B cell (primary cell): ENCODE measurements around the gene LAMB1. TPM values are rescaled to one million over a fixed set of nuclear protein-coding genes. Genes with fewer than 3 reads are reported as not detected.

Experiments used
- ATAC-seq: fragments of 200-7000 bp; cut with Tn5 transposase; one replicate; pipeline ENCODE4 v1.10.0; 2021; ENCODE audit warnings: low read depth, mild to moderate bottlenecking, moderate number of reproducible peaks, moderate library complexity
- CTCF ChIA-PET: fragments of 350-600 bp; sonication (Branson Sonifier 250); formaldehyde crosslinking; loops from one replicate; lab custom pipeline; 2021; ENCODE audit warnings: antibody characterized with exemption, inconsistent platforms; lab: Charles Lee
- POLR2A ChIA-PET: fragments of 350-600 bp; sonication (Branson Sonifier 250); formaldehyde crosslinking; loops from one replicate; lab custom pipeline; 2021; ENCODE audit warnings: antibody characterized with exemption; lab: Charles Lee
- DNase-seq: peaks from one replicate; pipeline ENCODE4 v3.0.0; 2013
- H2AFZ ChIP-seq: 2 replicates; pipeline ENCODE4 v1.6.1; 2012; ENCODE audit warnings: mild to moderate bottlenecking, low read depth, low read length; ENCODE audit not compliant: insufficient read depth, poor library complexity, severe bottlenecking
- H3K27ac ChIP-seq, 2 donors: 1 replicate in 1 of 2; 2 replicates in 1 of 2; pipeline ENCODE4 v1.5.1; 2012 to 2013; ENCODE audit warnings: low read length in 2 of 2, mild to moderate bottlenecking in 2 of 2, moderate library complexity in 1 of 2
- H3K27me3 ChIP-seq, 4 experiments: fragments of 200-600 bp in 1 of 4; sonication (generic) in 1 of 4; replicated peaks in 1 of 4; 1 replicate in 2 of 4; 2 replicates in 2 of 4; pipeline versions ENCODE4 v1.6.1 to v1.7.0; 2013 to 2016; ENCODE audit warnings: low read length in 3 of 4, mild to moderate bottlenecking in 2 of 4, mixed read lengths in 1 of 4, moderate library complexity in 1 of 4; ENCODE audit not compliant: insufficient read depth in 4 of 4, control insufficient read depth in 3 of 4; ENCODE audit errors: control extremely low read depth in 1 of 4
- H3K36me3 ChIP-seq, 2 experiments: replicated peaks in 1 of 2; 1 replicate in 1 of 2; 2 replicates in 1 of 2; pipeline versions ENCODE4 v1.6.1 to v1.7.1; 2013; ENCODE audit warnings: low read length in 1 of 2; ENCODE audit not compliant: insufficient read depth in 2 of 2, control insufficient read depth in 1 of 2; ENCODE audit errors: control extremely low read depth in 1 of 2, extremely low read depth in 1 of 2
- H3K4me1 ChIP-seq, 2 donors: fragments of 200-600 bp in 1 of 2; sonication (generic) in 1 of 2; 1 replicate in 1 of 2; 2 replicates in 1 of 2; pipeline versions ENCODE4 v1.5.1 to v1.6.1; 2013 to 2017; ENCODE audit warnings: low read length in 2 of 2; ENCODE audit not compliant: control insufficient read depth in 2 of 2, insufficient read depth in 2 of 2
- H3K4me2 ChIP-seq: replicated peaks from 2 replicates; pipeline ENCODE3; 2012; ENCODE audit warnings: mild to moderate bottlenecking, low read depth, low read length; ENCODE audit not compliant: poor library complexity, severe bottlenecking
- H3K4me3 ChIP-seq, 5 experiments: fragments of 200-600 bp in 1 of 5; sonication (generic) in 1 of 5; 1 replicate in 3 of 5; 2 replicates in 2 of 5; pipeline versions ENCODE4 v1.5.1 to v1.7.0; 2011 to 2016; ENCODE audit warnings: low read length in 4 of 5, mild to moderate bottlenecking in 4 of 5, low read depth in 2 of 5, control low read depth in 1 of 5, moderate library complexity in 1 of 5; ENCODE audit not compliant: insufficient read depth in 1 of 5; ENCODE audit errors: control extremely low read depth in 1 of 5, extremely low read depth in 1 of 5
- H3K79me2 ChIP-seq: fragments of 200-600 bp; sonication (generic); one replicate; pipeline ENCODE4 v1.6.0; 2016; ENCODE audit warnings: low read length; ENCODE audit not compliant: control insufficient read depth, insufficient read depth
- H3K9ac ChIP-seq: fragments of 200-600 bp; sonication (generic); 2 replicates; pipeline ENCODE4 v1.6.1; 2017; ENCODE audit warnings: mild to moderate bottlenecking, low read length, moderate library complexity
- H3K9me3 ChIP-seq, 3 donors: one replicate each; pipeline versions ENCODE4 v1.6.1 to v1.7.1; 2013; ENCODE audit warnings: low read length in 2 of 3; ENCODE audit not compliant: control insufficient read depth in 2 of 3, insufficient read depth in 1 of 3; ENCODE audit errors: control extremely low read depth in 1 of 3
- H4K20me1 ChIP-seq: 2 replicates; pipeline ENCODE4 v1.6.0; 2012; ENCODE audit warnings: mild to moderate bottlenecking, low read length; ENCODE audit not compliant: insufficient read depth, control insufficient read depth, poor library complexity, severe bottlenecking
- H3K27ac Mint-ChIP-seq: one replicate; pipeline ENCODE4 v1.8.0; 2021; ENCODE audit warnings: mixed read lengths
- H3K27me3 Mint-ChIP-seq: one replicate; pipeline ENCODE4 v1.8.0; 2021; ENCODE audit warnings: mixed read lengths
- H3K4me1 Mint-ChIP-seq: one replicate; pipeline ENCODE4 v1.8.0; 2021; ENCODE audit warnings: mixed read lengths
- H3K4me3 Mint-ChIP-seq: one replicate; pipeline ENCODE4 v1.8.0; 2021; ENCODE audit warnings: mixed read lengths
- H3K9me3 Mint-ChIP-seq: one replicate; pipeline ENCODE4 v1.8.0; 2022; ENCODE audit warnings: mixed read lengths; ENCODE audit not compliant: insufficient read depth
- CTCF ChIP-seq: fragments of 200-600 bp; IDR thresholded peaks from one replicate; pipeline ENCODE4 v1.8.0; 2022; ENCODE audit warnings: antibody characterized with exemption, mild to moderate bottlenecking
- EZH2 ChIP-seq: IDR thresholded peaks from 2 replicates; pipeline ENCODE4 v1.6.1; 2012; ENCODE audit warnings: borderline replicate concordance, low read depth, mild to moderate bottlenecking, moderate library complexity, low read length; ENCODE audit not compliant: insufficient read depth, poor library complexity, severe bottlenecking
- WGBS: methylation state at CpG from one replicate; pipeline ENCODE4 v1.1.5; 2013; ENCODE audit warnings: missing lambda C conversion rate; ENCODE audit not compliant: insufficient coverage; 5-methylcytosine and 5-hydroxymethylcytosine counted together
- intact Hi-C: fragments of 100-400 bp; cut with micrococcal nuclease; formaldehyde crosslinking; loops from one replicate; pipeline ENCODE4 v1.10.0; 2022
- polyA plus RNA-seq: library from polyadenylated mRNA; depleted of rRNA; stranded (reverse); fragments of >200 nt; gene quantifications from 2 replicates; pipeline ENCODE4 v1.2.3, GENCODE V29; 2012
- total RNA-seq, 2 donors: library from RNA; stranded (reverse); fragments of 120-200 nt in 1 of 2; gene quantifications; 1 replicate in 1 of 2; 2 replicates in 1 of 2; pipeline versions ENCODE4 v1.2.3 to v1.2.4, GENCODE V29; 2013 to 2022

Gene LAMB1
- total and polyA plus RNA-seq, 2 donors (not counting 1 experiment from before 2014, with no cell fraction given), result not detected

DNA sequence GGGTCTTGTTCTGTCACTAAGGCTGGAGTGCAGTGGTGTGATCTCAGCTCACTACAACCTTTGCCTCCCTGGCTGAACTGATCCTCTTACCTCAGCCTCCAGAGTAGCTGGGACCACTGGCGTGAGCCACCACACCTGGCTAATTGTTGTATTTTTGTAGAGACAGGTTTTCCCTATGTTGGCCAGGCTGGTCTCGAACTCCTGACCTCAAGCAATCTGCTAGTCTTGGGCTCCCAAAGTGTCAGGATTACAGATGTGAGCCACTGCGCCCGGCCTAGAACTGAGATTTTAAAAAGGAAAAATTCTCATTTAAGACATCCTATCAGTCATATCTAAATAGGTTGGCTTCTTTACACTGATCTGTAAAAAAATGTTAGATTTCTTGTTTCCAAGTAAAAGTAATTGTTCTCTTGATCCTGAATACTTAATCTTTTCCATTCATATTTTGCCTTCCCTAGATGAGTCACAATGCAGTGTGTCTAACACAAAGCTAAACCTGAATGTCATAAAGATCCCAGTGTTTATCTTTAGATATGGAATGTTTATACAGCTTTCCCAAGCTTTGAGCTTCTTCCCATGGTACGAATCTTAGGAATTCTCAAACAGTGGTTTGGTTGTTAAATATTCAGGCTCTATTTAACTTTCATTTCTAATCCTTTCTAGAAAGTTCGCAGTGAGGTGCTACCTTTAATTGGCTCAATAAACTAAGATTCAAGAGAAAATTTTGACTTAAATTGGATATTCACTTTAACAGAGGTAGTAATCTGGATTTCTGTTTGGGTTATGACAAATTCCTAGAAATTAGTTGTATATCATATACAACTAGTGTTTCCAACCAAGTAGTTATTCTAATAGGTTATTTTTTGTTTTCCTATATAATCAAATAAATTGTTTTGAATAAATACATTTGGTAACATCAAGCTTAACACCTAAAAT lies 12.1 kb upstream of the LAMB1 start:
- Mint-ChIP-seq H3K27me3 (peaks cover 24% of the 10 kb centered on the region), H3K27ac (no peak overlapping the region), H3K9me3 (no peaks in the 10 kb centered on the region), H3K4me1 (no peaks in the 10 kb centered on the region), H3K4me3 (no peak overlapping the region)
- TF ChIP-seq CTCF (no peak), EZH2 (no peak)
- Histone ChIP-seq H3K4me1 (no peaks in the 10 kb centered on the region), H3K4me3 (no peak overlapping the region), H3K9ac (no peak overlapping the region), H3K27me3 (peaks cover 0 to 11% (median 2%) of the 10 kb centered on the region in 4 experiments), H3K79me2 (no peaks in the 10 kb centered on the region), H3K4me2 (no peak overlapping the region), H3K36me3 (no peaks in the 10 kb centered on the region), H2AFZ (no peak overlapping the region), H4K20me1 (no peaks in the 10 kb centered on the region), H3K9me3 (no peaks in the 10 kb centered on the region), H3K27ac (no peak overlapping the region)
- no peak for DNase-seq
- intact Hi-C loops, result no loop called here
- CTCF ChIA-PET, result no interaction called here
- no CpG with 5 or more reads among the region's 6 CpGs for WGBS
- POLR2A ChIA-PET, result no interaction called here
- ATAC-seq, result no peak

DNA sequence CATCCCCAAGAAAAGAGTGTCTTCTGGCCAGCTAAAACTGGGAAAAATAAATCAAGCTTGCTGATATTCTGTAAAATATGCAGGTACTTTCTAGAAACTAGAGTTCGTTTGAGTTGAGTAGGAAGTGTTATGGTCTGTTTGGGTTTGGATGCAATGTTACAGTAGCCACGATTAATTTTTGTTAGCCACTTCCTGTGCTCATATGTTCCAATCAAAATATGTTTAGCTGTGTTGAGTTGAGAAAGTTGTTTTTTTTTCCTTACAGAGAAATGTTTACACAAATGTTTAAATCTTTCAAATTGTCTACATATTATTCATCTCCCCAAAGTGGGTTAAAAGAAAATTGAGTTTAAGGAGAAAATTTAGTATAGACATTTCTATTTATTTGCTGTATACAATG lies 11.3 kb upstream of the LAMB1 start:
- no peaks in the 10 kb centered on the region for H3K36me3 ChIP-seq
- peaks cover 0 to 6% (median 2%) of the 10 kb centered on the region in 4 experiments for H3K27me3 ChIP-seq
- TF ChIP-seq EZH2 (no peak), CTCF (no peak)
- no peak for DNase-seq
- no peaks in the 10 kb centered on the region for H3K4me1 Mint-ChIP-seq
- no peaks in the 10 kb centered on the region for H3K79me2 ChIP-seq
- H3K27ac ChIP-seq, result no peak overlapping the region
- no peaks in the 10 kb centered on the region for H4K20me1 ChIP-seq
- no peaks in the 10 kb centered on the region for H3K9me3 ChIP-seq
- WGBS, result 29% methylated on average over 1 of the region's 2 CpGs
- H3K9me3 Mint-ChIP-seq, result no peaks in the 10 kb centered on the region
- no peak for ATAC-seq
- H3K27me3 Mint-ChIP-seq, result peaks cover 20% of the 10 kb centered on the region
- H3K27ac Mint-ChIP-seq, result no peak overlapping the region
- H2AFZ ChIP-seq, result no peak overlapping the region
- no peak overlapping the region for H3K4me3 ChIP-seq
- H3K4me1 ChIP-seq, result no peaks in the 10 kb centered on the region
- CTCF ChIA-PET, result no interaction called here
- POLR2A ChIA-PET, result no interaction called here
- H3K4me3 Mint-ChIP-seq, result no peak overlapping the region
- H3K4me2 ChIP-seq, result no peak overlapping the region
- H3K9ac ChIP-seq, result no peak overlapping the region
- intact Hi-C loops, result no loop called here
